Activated T-cell treated with anti-CD3 and anti-CD28 coated beads for 48 hours (primary cell): Measurements from ENCODE around the gene POTEM.
"Not testable (repeated sequence)": the region's sequence is repeated elsewhere in the genome, so short reads cannot be mapped to it uniquely, and the experiment has no call there.

Experiments
- DNase-seq: peaks from one replicate; pipeline ENCODE4 v3.0.0-alpha.2; 2020; ENCODE audit warnings: low read depth

POTEM gene

GRCh38 chr14:19038060-19038664, 70.9 kb downstream of the POTEM start:
- not testable (repeated sequence) for DNase-seq

DNA sequence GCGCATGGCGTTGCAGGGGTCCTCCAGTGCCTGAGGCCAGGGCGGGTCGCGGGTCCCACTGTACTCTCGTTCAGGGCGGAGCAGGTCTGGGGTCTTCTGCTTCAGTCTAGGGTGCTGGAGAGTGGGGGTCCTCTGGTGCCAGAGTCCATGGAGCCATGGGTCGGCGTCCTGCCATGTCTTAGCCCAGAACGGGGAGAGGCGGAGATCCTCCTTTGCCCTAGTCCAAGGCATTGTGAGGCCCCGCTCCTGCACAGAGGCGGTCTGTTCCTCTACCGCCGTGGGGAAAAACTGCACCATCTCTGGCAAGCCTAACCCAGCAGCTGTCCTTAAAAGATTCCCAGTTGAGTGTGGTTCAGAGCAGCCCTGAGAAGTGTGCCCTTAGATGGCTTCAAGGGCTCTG, 71.6 kb downstream of the POTEM start:
- DNase-seq: not testable (repeated sequence)

- not testable (repeated sequence) for DNase-seq
These were observed 76.2 kb downstream of the POTEM start for GRCh38 chr14:19043384-19043783.
